ENCODE measurements around the gene PPP1R13L. TPM values are rescaled to one million over a fixed set of nuclear protein-coding genes. Genes with fewer than 3 reads are reported as not detected.

Gene PPP1R13L
- total RNA-seq, 4 donors from 2014 or later: 4.0 to 10.7 (median 4.2) TPM

DNA sequence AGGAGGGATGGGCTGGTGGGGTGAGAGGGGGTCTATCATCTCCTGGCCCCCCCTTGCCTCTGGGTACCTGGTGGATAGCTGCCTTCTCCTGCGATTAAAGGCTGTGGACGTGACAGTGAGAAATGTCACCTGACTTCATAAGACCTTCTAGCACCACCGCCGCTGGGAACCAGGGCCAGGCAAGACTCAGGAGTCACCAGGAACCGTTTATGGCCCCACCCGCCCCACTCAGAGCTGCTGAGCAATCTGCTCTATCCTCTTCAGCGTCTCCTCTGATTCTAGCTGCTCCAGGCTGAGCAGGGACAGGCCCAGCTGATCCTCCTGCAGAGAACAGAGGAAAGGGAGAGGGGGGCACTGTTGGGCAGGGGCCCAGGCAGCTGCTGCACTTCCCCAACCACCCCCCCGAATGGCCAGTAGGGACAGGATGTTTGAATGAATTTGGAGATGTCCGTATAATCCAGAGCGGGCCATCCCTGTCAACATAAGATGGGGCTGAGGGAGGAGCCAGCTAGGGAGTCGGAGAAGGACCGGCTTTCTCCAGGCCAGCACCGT, 53.4 kb downstream of the PPP1R13L start:
- TF ChIP-seq CTCF (IDR thresholded peaks at IDR 0.05; ENCODE audit: low read depth): no peak

DNA sequence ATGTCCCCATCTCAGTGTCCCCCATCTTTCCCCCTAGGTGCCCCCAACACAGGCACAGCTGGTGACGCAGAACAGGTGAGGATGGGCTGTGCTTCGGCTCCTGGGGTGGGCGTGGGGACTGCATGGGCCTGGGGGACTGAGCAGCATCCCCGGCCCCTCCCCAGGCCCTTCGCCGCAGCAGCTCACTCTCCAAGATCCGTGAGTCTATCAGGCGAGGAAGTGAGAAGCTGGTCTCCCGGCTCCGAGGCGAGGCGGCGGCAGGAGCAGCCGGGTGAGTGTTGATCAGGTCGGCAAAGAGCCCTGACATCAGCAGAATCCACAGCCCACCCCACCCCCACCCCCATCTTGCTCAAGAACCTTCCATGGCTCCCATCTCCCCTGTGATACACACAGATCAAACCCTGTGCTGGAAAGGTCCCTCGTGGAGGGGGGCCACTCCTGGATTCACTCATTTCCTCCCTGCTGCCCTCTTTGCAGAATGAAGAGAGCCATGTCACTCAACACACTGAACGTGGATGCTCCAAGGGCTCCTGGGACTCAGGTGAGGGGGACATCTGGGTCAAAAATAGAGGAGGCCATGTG, 54.3 kb downstream of the PPP1R13L start:
- TF ChIP-seq CTCF (IDR thresholded peaks at IDR 0.05; ENCODE audit: low read depth): no peak

DNA sequence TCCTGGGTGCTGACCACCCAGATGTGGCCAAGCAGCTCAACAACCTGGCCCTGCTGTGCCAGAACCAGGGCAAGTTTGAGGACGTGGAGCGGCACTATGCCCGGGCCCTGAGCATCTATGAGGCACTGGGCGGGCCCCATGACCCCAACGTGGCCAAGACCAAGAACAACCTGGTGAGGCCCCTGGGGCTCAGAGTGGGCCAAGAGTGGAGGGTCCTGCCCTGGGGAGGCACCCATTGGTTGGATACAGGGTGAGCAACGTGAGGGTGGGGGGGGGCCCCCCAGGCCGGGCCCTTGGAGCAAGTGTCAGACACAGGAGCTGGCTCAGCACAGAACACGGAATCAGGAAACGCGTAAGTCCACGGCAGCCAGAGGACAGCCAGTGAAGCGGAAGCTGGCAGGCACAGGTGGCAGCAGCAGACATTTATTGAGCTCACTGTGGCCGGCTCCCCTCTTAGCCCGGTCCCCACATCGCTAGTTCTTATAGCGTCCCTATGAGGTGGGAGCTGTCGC, 55.4 kb downstream of the PPP1R13L start:
- TF ChIP-seq CTCF (IDR thresholded peaks at IDR 0.05; ENCODE audit: low read depth): no peak

DNA sequence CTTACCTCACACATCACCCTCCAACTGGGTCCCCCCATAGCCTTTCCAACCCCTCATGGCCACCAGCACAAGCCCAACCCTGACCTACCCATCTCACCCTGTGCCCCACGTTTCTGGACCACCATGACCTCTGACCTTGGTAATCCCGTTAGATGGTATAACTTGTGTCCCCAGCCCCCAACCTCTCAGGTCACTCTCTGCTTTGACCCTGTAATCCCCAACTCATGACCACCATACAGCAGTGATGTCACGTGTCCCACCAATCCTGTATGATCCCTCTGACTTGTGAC, 55.8 kb downstream of the PPP1R13L start:
- no peak for TF ChIP-seq CTCF (IDR thresholded peaks at IDR 0.05; ENCODE audit: low read depth)

DNA sequence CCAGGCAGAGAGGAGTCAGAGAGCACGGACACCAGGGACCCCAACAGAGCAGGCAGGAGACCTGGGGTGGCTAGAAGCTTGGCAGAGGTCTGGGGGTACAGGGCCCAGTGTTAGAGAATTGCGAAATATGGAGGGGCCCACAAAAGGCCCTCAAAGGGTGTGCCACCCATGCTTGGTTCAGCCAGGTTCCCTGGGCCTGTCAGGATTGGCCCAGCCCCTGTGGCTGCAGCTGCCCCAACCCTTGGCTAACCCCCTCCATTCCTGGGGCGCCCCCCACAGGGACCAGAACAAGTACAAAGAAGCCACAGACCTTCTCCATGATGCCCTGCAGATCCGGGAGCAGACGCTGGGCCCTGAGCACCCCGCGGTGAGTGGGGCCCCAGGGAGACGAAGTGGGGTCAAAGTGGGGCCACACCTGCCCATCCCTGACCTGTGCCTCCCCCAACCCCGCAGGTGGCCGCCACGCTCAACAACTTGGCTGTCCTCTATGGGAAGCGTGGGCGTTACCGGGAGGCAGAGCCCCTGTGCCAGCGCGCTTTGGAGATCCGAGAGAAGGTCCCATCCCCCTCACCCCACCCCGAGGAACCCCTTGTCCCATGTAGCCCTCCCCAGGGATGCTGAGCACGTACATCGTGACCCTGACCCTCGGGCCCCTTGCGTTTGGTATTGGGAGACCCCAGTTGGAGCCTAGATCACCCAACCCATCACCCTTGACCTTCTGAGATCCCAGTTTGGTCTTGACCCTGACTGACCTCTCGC, 56.3 kb downstream of the PPP1R13L start:
- no peak for TF ChIP-seq CTCF (IDR thresholded peaks at IDR 0.05; ENCODE audit: low read depth)

DNA sequence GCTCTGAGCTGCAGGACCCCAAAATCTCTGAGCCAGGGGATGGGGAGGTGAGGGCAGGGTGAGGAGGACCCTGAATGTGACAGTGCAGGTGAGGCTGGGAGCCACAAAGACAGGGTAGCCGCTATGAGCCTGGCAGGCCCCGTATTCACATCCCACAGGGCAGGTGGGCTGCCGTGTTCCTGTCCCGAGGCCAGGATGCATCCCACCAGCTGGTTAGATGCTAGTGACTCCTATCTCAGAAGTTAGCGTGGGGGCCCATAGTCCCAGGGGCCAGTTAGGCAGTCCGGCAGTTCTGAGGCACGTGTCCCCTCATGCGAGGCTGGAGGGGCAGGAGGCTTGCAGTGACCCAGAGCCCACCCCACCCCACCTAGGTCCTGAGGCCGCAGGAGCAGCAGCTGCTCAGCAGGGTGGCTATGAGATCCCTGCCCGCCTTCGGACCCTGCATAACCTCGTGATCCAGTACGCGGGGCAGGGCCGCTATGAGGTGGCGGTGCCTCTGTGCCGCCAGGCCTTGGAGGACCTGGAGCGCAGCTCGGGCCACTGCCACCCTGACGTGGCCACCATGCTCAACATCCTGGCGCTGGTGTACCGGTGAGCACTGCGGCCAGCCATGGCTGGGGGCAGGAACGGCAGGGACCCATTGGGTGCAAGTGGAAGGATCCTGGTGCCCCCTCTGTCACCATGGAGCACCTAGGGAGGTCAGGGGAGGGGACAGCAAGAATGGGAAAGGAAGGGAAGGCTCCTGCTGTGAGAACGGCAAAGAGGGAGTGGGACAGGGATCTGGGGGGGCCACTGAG, 57.1 kb downstream of the PPP1R13L start:
- no peak for TF ChIP-seq CTCF (IDR thresholded peaks at IDR 0.05; ENCODE audit: low read depth)

- TF ChIP-seq CTCF (IDR thresholded peaks at IDR 0.05; ENCODE audit: low read depth): no peak
Measured at GRCh38 chr19:45346449-45346848, 58.4 kb downstream of the PPP1R13L start.

Data from subcutaneous adipose tissue (tissue), 4 donors.